H1 (cell line): ENCODE data around the gene C1QL3. TPM values are rescaled to one million over a fixed set of nuclear protein-coding genes. Genes with fewer than 3 reads are reported as not detected.

ENCODE experiments used
- CTCF ChIA-PET: fragments of 300-600 bp; sonication (Branson Sonifier 250); formaldehyde crosslinking; loops from one replicate; lab custom pipeline; 2021; ENCODE audit not compliant: partially characterized antibody; lab: Charles Lee
- POLR2A ChIA-PET: fragments of 300-600 bp; sonication (Branson Sonifier 250); formaldehyde crosslinking; loops from one replicate; lab custom pipeline; 2021; ENCODE audit warnings: inconsistent platforms; ENCODE audit not compliant: partially characterized antibody; lab: Charles Lee
- DNase-seq, 2 experiments: peaks; one replicate each; pipeline versions ENCODE4 v3.0.0 to v3.0.0-alpha.2; 2010 to 2022; ENCODE audit warnings: low spot score in 2 of 2, low read depth in 1 of 2, mixed read lengths in 1 of 2
- FAIRE-seq: peaks from 2 replicates; lab custom pipeline; 2011; peaks lifted over from hg19 to GRCh38; lab: Jason Lieb, UNC
- H2AFZ ChIP-seq: 2 replicates; pipeline ENCODE4 v1.8.1; 2012; ENCODE audit warnings: low read length, inconsistent platforms
- H2AK5ac ChIP-seq: 2 replicates; pipeline ENCODE4 v1.6.1; 2013; ENCODE audit warnings: low read depth, low read length
- H2BK120ac ChIP-seq: replicated peaks from 2 replicates; pipeline ENCODE3; 2013; ENCODE audit warnings: low read depth, low read length, inconsistent platforms
- H2BK12ac ChIP-seq: 2 replicates; pipeline ENCODE4 v1.6.1; 2013; ENCODE audit warnings: low read depth, low read length
- H2BK15ac ChIP-seq: 2 replicates; pipeline ENCODE4 v1.6.1; 2013; ENCODE audit warnings: low read length
- H2BK20ac ChIP-seq: 2 replicates; pipeline ENCODE4 v1.6.1; 2013; ENCODE audit warnings: low read length
- H2BK5ac ChIP-seq: 2 replicates; pipeline ENCODE4 v1.6.1; 2013; ENCODE audit warnings: low read depth, low read length
- H3K14ac ChIP-seq: 2 replicates; pipeline ENCODE4 v1.6.1; 2013; ENCODE audit warnings: inconsistent platforms; ENCODE audit not compliant: insufficient read length
- H3K18ac ChIP-seq: 2 replicates; pipeline ENCODE4 v1.6.1; 2013; ENCODE audit warnings: low read length; ENCODE audit errors: extremely low read depth
- H3K23ac ChIP-seq: 2 replicates; pipeline ENCODE4 v1.6.1; 2013; ENCODE audit warnings: inconsistent platforms; ENCODE audit not compliant: insufficient read length
- H3K23me2 ChIP-seq: 2 replicates; pipeline ENCODE4 v1.6.1; 2013; ENCODE audit warnings: low read depth, low read length
- H3K27ac ChIP-seq: 2 replicates; pipeline ENCODE4 v1.6.1; 2011; ENCODE audit warnings: low read depth, low read length, inconsistent platforms
- H3K27me3 ChIP-seq, 4 experiments: replicated peaks in 1 of 4; 1 replicate in 1 of 4; 2 replicates in 3 of 4; pipeline versions ENCODE4 v1.6.1 to v1.8.1; 2011 to 2013; ENCODE audit warnings: low read length in 3 of 4, mild to moderate bottlenecking in 3 of 4, inconsistent platforms in 2 of 4, mixed read lengths in 2 of 4, moderate library complexity in 1 of 4; ENCODE audit not compliant: control insufficient read depth in 3 of 4, insufficient read depth in 3 of 4; ENCODE audit errors: extremely low read depth in 1 of 4
- H3K36me3 ChIP-seq, 4 experiments: 2 replicates each; pipeline versions ENCODE4 v1.6.1 to v1.8.1; 2011 to 2013; ENCODE audit warnings: mild to moderate bottlenecking in 4 of 4, low read length in 3 of 4, moderate library complexity in 2 of 4, control low read depth in 1 of 4, inconsistent platforms in 1 of 4; ENCODE audit not compliant: insufficient read depth in 4 of 4, control insufficient read depth in 2 of 4
- H3K4ac ChIP-seq: replicated peaks from 2 replicates; pipeline ENCODE3; 2013; ENCODE audit warnings: low read length, low read depth, mixed read lengths, inconsistent platforms; ENCODE audit not compliant: insufficient read length
- H3K4me1 ChIP-seq, 4 experiments: replicated peaks in 1 of 4; 1 replicate in 1 of 4; 2 replicates in 3 of 4; pipeline versions ENCODE4 v1.6.1 to v1.8.1; 2011 to 2013; ENCODE audit warnings: low read length in 3 of 4, inconsistent platforms in 2 of 4, mixed read lengths in 1 of 4; ENCODE audit not compliant: insufficient read depth in 4 of 4, control insufficient read depth in 3 of 4
- H3K4me2 ChIP-seq, 2 experiments: 2 replicates each; pipeline versions ENCODE4 v1.6.1 to v1.8.1; 2011 to 2013; ENCODE audit warnings: low read depth in 2 of 2, low read length in 2 of 2, control low read depth in 1 of 2, inconsistent platforms in 1 of 2, mild to moderate bottlenecking in 1 of 2; ENCODE audit not compliant: insufficient read depth in 1 of 2
- H3K4me3 ChIP-seq, 4 experiments: fragments of 200-600, 300-600 bp in 1 of 4; sonication (generic), shearing (Covaris generic), sonication (Bioruptor Twin) in 1 of 4; 2 replicates each; pipeline versions ENCODE4 v1.5.1 to v1.8.1; 2011 to 2016; ENCODE audit warnings: low read length in 4 of 4, low read depth in 3 of 4, control low read depth in 2 of 4, inconsistent platforms in 2 of 4, mild to moderate bottlenecking in 2 of 4, mixed read lengths in 1 of 4, moderate library complexity in 1 of 4; ENCODE audit not compliant: insufficient read depth in 2 of 4; ENCODE audit errors: extremely low read depth in 1 of 4
- H3K56ac ChIP-seq: replicated peaks from 2 replicates; pipeline ENCODE3; 2013; ENCODE audit warnings: low read depth, mild to moderate bottlenecking, mixed read lengths, low read length, inconsistent platforms; ENCODE audit not compliant: insufficient read length
- H3K79me1 ChIP-seq: 2 replicates; pipeline ENCODE4 v1.6.1; 2013; ENCODE audit warnings: low read depth, low read length, control low read depth
- H3K79me2 ChIP-seq, 2 experiments: 2 replicates each; pipeline versions ENCODE4 v1.6.1 to v1.8.1; 2012 to 2013; ENCODE audit warnings: low read length in 2 of 2, mild to moderate bottlenecking in 2 of 2, inconsistent platforms in 1 of 2; ENCODE audit not compliant: insufficient read depth in 2 of 2, control insufficient read depth in 1 of 2
- H3K9ac ChIP-seq, 4 experiments: replicated peaks in 1 of 4; 1 replicate in 1 of 4; 2 replicates in 3 of 4; pipeline versions ENCODE4 v1.6.1 to v1.8.1; 2011 to 2013; ENCODE audit warnings: low read depth in 3 of 4, low read length in 3 of 4, control low read depth in 2 of 4, mild to moderate bottlenecking in 2 of 4, moderate library complexity in 2 of 4, inconsistent platforms in 1 of 4; ENCODE audit errors: extremely low read depth in 1 of 4
- H3K9me3 ChIP-seq, 2 experiments: 2 replicates each; pipeline versions ENCODE4 v1.6.1 to v1.8.1; 2012 to 2013; ENCODE audit warnings: mild to moderate bottlenecking in 2 of 2, moderate library complexity in 2 of 2, control low read depth in 1 of 2, inconsistent platforms in 1 of 2, low read depth in 1 of 2, low read length in 1 of 2, mixed read lengths in 1 of 2; ENCODE audit not compliant: insufficient read depth in 2 of 2
- H4K20me1 ChIP-seq, 2 experiments: replicated peaks in 1 of 2; 2 replicates each; pipeline versions ENCODE3 to v1.8.1; 2011 to 2013; ENCODE audit warnings: inconsistent platforms in 2 of 2, low read length in 2 of 2, mild to moderate bottlenecking in 1 of 2; ENCODE audit not compliant: insufficient read depth in 2 of 2, control insufficient read depth in 1 of 2
- H4K5ac ChIP-seq: 2 replicates; pipeline ENCODE4 v1.6.1; 2013; ENCODE audit warnings: low read length, low read depth, mixed read lengths, inconsistent platforms; ENCODE audit not compliant: insufficient read length
- H4K8ac ChIP-seq: 2 replicates; pipeline ENCODE4 v1.8.0; 2013; ENCODE audit warnings: mild to moderate bottlenecking, moderate library complexity, low read length, inconsistent platforms; ENCODE audit not compliant: insufficient read depth; ENCODE audit errors: extremely low read depth
- H4K91ac ChIP-seq: replicated peaks from 2 replicates; pipeline ENCODE3; 2013; ENCODE audit warnings: low read length, mixed read lengths, inconsistent platforms; ENCODE audit not compliant: insufficient read length
- HDAC2 ChIP-seq, 2 experiments: fragments of 300-600 bp in 1 of 2; sonication (generic) in 1 of 2; IDR thresholded peaks; 2 replicates each; pipeline ENCODE4 v1.6.1; 2011 to 2012; ENCODE audit warnings: low read depth in 2 of 2, low read length in 2 of 2, mild to moderate bottlenecking in 2 of 2, moderate library complexity in 2 of 2, borderline replicate concordance in 1 of 2, inconsistent platforms in 1 of 2
- HDAC6 ChIP-seq: IDR thresholded peaks from one replicate; pipeline ENCODE4 v1.7.1; 2012; ENCODE audit warnings: low read depth, mild to moderate bottlenecking, inconsistent platforms, low read length, moderate library complexity
- JUND ChIP-seq: IDR thresholded peaks from 2 replicates; pipeline ENCODE4 v1.6.1; 2011; ENCODE audit warnings: mild to moderate bottlenecking, improper control_type of control experiment, low read length
- RAD21 ChIP-seq, 2 experiments: IDR thresholded peaks in 1 of 2; conservative IDR thresholded peaks in 1 of 2; 2 replicates each; pipeline ENCODE4 v1.6.1; 2011; ENCODE audit warnings: low read depth in 2 of 2, low read length in 2 of 2, improper control_type of control experiment in 1 of 2, inconsistent platforms in 1 of 2, mild to moderate bottlenecking in 1 of 2, moderate library complexity in 1 of 2
- SIRT6 ChIP-seq: IDR thresholded peaks from one replicate; pipeline ENCODE4 v1.7.1; 2012; ENCODE audit warnings: low read length, inconsistent platforms
- SIX5 ChIP-seq: IDR thresholded peaks from 2 replicates; pipeline ENCODE4 v1.6.1; 2011; ENCODE audit warnings: mild to moderate bottlenecking, low read depth, low read length
- SP2 ChIP-seq: IDR thresholded peaks from 2 replicates; pipeline ENCODE4 v1.6.1; 2012; ENCODE audit warnings: mild to moderate bottlenecking, low read length, inconsistent platforms
- SRF ChIP-seq: IDR thresholded peaks from 2 replicates; pipeline ENCODE4 v1.6.1; 2011; ENCODE audit warnings: mild to moderate bottlenecking, low read depth, low read length, moderate library complexity
- SUZ12 ChIP-seq: fragments of 200-600 bp; sonication (generic); IDR thresholded peaks from 2 replicates; pipeline ENCODE4 v1.6.1; 2012; ENCODE audit warnings: mild to moderate bottlenecking, inconsistent platforms, low read length, moderate library complexity, mixed read lengths
- WGBS, 2 experiments: shearing (Covaris generic) in 1 of 2; methylation state at CpG; one replicate each; pipeline versions ENCODE4 v1.1.6 to v1.1.7; 2013 to 2015; ENCODE audit warnings: low lambda C conversion rate in 2 of 2, mixed read lengths in 2 of 2, inconsistent platforms in 1 of 2, low coverage in 1 of 2, missing lambda C conversion rate in 1 of 2; ENCODE audit not compliant: insufficient replicate concordance in 2 of 2, insufficient coverage in 1 of 2, insufficient read length in 1 of 2; ENCODE audit errors: extremely low coverage in 1 of 2, missing lambda C conversion rate in 1 of 2; 5-methylcytosine and 5-hydroxymethylcytosine counted together
- polyA plus RNA-seq, 7 experiments: library from polyadenylated mRNA; depleted of rRNA in 3 of 7; stranded (reverse) in 5 of 7; unstranded in 2 of 7; fragments of >200 nt in 5 of 7; fragments of 200-250 nt in 2 of 7; gene quantifications; 1 replicate in 5 of 7; 2 replicates in 1 of 7; 4 replicates in 1 of 7; pipeline versions ENCODE4 v1.2.1 to v1.2.3, GENCODE V29; 2011 to 2013; ENCODE audit warnings: missing spikeins in 2 of 7, mixed read lengths in 2 of 7
- total RNA-seq: library from RNA; stranded (reverse); fragmentation: NEBNext Ultra II Directional; extraction: Animal tissue kit (Norgen Biotek cat#: 25700); gene quantifications from 2 replicates; pipeline ENCODE4 v1.2.1, GENCODE V29; 2021
- TF ChIP-seq, protein P1 (sequence below): IDR thresholded peaks from 2 replicates; pipeline ENCODE4 v1.6.1; 2011; ENCODE audit warnings: low read depth, mild to moderate bottlenecking, low read length; ENCODE audit not compliant: insufficient read depth
- TF ChIP-seq, protein P2 (sequence below): IDR thresholded peaks from 2 replicates; pipeline ENCODE4 v1.6.1; 2012; ENCODE audit warnings: inconsistent platforms

Gene C1QL3
- total and polyA plus RNA-seq, 2 of the 8 experiments (the other 6 are each of a cell fraction or from before 2014, with no cell fraction given), result 1.0 to 1.8 TPM

DNA sequence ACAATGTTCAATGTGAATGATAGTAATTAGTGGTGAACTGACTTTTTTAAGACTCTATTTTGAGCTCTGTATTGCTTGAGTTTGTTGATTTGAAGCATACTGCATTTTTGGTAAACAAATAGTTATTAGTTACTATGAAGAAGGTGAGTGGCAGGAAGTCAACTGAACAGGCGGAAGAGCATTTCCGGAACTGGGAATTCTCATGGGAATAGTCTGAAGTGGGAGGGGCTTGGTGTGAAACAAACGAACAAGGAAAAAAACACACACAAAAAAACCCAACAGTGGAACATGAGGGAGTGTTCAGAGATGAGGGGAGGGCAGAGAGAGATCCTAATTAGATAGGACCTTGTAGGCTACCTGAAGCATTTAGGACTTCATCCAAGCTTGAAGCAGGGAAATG, 43.9 kb upstream of the C1QL3 start:
- no peak for FAIRE-seq
- H2BK12ac ChIP-seq, result no peak overlapping the region

More for the DNA sequence above, 43.9 kb upstream of the C1QL3 start:
- Histone ChIP-seq H3K79me2 (no peaks in the 10 kb centered on the region), H3K79me1 (no peaks in the 10 kb centered on the region), H3K27me3 (no peaks in the 10 kb centered on the region), H3K23ac (no peak overlapping the region), H3K14ac (no peak overlapping the region), H4K20me1 (no peaks in the 10 kb centered on the region), H3K9me3 (no peaks in the 10 kb centered on the region), H3K4me2 (peak overlapping the region in 1 of 2 experiments; percentile 85; a peak in 1 of 4 replicates), H3K36me3 (no peaks in the 10 kb centered on the region), H3K27ac (no peak overlapping the region), H2BK15ac (no peak overlapping the region), H2BK20ac (no peak overlapping the region), H3K56ac (no peak overlapping the region), H2AK5ac (no peak overlapping the region), H3K4me1 (0 out of 7 replicates have a peak, but pooled peaks cover 0 to 3% (median under 1%) of the 10 kb centered on the region in 4 experiments), H2BK5ac (no peak overlapping the region), H3K18ac (no peak overlapping the region), H4K5ac (no peak overlapping the region), H3K23me2 (peaks cover 2% of the 10 kb centered on the region; the same call in 1 of the 2 replicates), H4K91ac (no peak overlapping the region), H4K8ac (no peak overlapping the region), H3K4me3 (no peak overlapping the region; a peak in 1 of 8 replicates), H3K4ac (no peak overlapping the region), H3K9ac (no peak overlapping the region), H2BK120ac (no peak overlapping the region), H2AFZ (0 out of 2 replicates have a peak overlapping the region, but pooled peaks have one; percentile 91)
- 87% methylated on average over 3 of the region's 3 CpGs; no CpG with 5 or more reads in 1 of the 2 experiments for WGBS, 2 experiments
- CTCF ChIA-PET, result interaction anchor here (0.6 to 0.7 kb wide), 4 partner anchors 91 to 322 kb away, joined by 3 read pairs; no protein-coding TSS in a partner anchor
- POLR2A ChIA-PET, result interaction anchor here (0.6 kb wide), 1 partner anchor 11 kb away, joined by 4 read pairs; no protein-coding TSS in a partner anchor
- DNase-seq, result no peak
- TF ChIP-seq JUND (no peak), HDAC2 (IDR thresholded peaks at IDR 0.05; ENCODE audit: borderline replicate concordance in 1 of 2, low read depth in 2 of 2, low read length in 2 of 2) (no peak), RAD21 (IDR thresholded peaks at IDR 0.05 in 1 of 2, conservative IDR thresholded peaks at IDR 0.05 in 1 of 2; ENCODE audit: low read depth in 2 of 2, low read length in 2 of 2) (no peak), HDAC6 (no peak), SIRT6 (no peak), SP2 (no peak), SRF (no peak), SIX5 (no peak), SUZ12 (no peak)
- TF ChIP-seq, protein P1, sequence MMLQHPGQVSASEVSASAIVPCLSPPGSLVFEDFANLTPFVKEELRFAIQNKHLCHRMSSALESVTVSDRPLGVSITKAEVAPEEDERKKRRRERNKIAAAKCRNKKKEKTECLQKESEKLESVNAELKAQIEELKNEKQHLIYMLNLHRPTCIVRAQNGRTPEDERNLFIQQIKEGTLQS, result no peak
- TF ChIP-seq, protein P2, sequence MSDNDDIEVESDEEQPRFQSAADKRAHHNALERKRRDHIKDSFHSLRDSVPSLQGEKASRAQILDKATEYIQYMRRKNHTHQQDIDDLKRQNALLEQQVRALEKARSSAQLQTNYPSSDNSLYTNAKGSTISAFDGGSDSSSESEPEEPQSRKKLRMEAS, result no peak
